ENCODE data around the gene APOBEC3A.

DNA sequence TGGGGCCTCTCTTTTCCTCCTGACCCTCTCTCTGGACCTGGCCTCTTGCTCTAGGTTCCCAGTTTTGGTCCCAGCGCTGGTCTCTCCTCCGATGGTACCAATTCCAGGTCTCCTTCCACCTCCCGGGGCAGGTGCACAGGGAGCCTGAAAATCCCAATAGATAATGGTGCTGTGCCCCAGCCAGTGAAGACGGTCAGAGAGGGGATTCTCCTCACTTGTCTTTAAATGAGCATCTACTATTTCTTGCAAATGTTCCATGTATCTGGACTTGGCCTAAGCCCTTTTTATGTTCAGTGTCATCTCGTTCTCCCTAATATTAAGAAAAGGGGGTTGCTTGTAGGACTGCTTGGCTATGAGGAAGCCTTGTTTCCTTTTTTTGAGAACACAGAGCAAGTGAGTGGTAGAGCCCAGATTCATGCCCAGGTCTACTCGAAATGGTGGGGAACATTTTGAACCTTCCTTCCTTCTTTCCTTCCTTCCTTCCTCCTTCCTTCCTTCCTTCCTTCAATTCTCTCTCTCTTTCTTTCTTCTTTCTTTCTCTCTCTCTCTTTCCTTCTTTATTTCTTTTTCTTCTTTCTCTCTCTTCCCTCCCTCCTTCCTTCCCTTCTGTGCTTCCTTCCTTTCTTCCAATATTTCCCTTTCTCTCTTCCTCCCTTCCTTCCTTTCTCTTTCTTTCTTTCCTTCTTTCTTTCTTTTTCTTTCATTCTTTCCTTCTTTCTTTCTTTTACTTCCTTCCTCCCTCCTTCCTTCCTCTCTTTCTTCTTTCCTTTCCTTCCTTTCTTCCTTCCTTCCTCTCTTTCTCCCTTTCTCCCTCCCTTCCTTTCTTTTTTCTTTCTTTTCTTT lies 620 bp downstream of the APOBEC3A start:
- TF ChIP-seq, protein P1, sequence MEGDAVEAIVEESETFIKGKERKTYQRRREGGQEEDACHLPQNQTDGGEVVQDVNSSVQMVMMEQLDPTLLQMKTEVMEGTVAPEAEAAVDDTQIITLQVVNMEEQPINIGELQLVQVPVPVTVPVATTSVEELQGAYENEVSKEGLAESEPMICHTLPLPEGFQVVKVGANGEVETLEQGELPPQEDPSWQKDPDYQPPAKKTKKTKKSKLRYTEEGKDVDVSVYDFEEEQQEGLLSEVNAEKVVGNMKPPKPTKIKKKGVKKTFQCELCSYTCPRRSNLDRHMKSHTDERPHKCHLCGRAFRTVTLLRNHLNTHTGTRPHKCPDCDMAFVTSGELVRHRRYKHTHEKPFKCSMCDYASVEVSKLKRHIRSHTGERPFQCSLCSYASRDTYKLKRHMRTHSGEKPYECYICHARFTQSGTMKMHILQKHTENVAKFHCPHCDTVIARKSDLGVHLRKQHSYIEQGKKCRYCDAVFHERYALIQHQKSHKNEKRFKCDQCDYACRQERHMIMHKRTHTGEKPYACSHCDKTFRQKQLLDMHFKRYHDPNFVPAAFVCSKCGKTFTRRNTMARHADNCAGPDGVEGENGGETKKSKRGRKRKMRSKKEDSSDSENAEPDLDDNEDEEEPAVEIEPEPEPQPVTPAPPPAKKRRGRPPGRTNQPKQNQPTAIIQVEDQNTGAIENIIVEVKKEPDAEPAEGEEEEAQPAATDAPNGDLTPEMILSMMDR (IDR thresholded peaks at IDR 0.05): no peak
- TF ChIP-seq POLR2A (IDR thresholded peaks at IDR 0.05): no peak

All from lower leg skin (tissue), 3 donors.